NCI-H146 (cell line): ENCODE data around the gene TRIM66.

ENCODE experiments used
- DNase-seq: peaks from one replicate; lab custom pipeline; 2025; lab: John Stamatoyannopoulos, UW

Gene TRIM66

DNA sequence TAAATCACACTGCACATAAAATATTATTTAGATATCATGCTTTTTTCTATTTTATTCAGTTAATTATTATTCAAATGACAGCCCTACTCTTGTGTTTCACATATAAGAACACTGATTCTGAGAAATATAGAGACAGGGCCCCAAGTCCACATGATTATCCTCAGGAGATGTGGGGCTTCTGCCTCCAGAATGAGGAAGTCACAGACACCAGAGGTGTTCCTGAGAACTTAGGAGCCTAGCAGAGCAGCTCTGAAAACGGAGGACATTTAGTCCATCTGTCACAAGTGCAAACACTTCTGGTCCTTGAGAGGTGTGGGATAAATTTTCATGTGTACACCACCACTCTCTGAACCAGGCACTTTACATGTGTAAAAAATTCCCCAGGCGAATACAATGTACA, 26.2 kb downstream of the TRIM66 start:
- DNase-seq: no peak

DNA sequence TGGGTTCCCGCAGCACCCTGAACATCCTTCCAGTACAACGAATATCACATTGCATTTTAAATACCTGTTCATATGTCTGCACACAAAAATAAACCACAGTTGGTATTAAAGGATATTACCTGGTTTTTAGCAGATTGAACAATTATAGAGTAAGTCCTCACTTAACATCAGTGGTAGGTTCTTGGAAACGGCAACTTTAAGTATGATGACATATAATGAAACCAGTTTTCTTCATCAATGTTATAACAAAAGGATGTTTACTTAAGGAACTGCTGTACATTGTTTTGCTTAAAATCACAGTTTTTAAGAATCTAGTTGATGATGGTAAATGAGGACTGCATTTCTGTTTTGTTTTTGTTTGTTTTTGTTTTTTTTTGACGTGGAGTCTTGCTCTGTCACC, 28.0 kb downstream of the TRIM66 start:
- no peak for DNase-seq

DNA sequence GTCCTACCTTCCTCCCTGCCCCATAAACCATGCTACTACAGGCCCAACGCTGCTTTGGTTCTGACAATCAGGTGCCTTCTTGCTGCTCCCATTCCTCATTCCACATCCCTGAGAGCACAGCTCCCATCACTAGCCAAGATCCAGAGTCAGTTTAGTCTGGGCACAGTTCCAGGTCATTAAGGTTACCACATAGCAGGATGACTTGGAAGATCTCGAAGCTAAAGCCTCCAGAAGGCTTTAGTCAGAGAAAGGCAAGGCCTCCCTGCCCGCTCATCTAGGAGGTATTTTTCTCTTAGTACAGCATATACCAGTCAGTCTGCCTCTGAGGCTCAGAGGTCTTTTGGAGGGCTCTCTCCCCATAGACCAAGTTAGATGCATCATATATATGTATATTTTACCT, 30.3 kb downstream of the TRIM66 start:
- DNase-seq: no peak

GRCh38 chr11:8650401-8650990, 32.0 kb downstream of the TRIM66 start:
- no peak for DNase-seq

DNA sequence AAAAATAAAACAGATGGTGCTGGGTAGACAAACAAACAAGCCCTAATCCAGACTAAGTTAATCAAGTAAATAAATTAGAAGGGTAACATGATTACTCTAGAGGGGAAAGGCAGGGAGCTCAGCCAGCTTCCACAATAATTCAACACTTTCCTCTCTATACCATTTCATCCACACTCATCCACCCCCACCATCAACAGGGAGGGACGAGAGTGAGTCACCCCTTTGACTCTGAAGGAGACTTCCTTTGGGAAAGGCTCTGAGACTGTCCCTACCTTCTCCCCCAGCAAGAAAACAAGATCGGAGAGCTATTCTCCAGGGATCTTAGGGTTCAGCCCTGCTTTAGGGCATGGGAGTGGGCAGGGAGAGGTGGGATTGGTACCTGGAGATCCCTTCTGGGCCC, 33.1 kb downstream of the TRIM66 start:
- no peak for DNase-seq

DNA sequence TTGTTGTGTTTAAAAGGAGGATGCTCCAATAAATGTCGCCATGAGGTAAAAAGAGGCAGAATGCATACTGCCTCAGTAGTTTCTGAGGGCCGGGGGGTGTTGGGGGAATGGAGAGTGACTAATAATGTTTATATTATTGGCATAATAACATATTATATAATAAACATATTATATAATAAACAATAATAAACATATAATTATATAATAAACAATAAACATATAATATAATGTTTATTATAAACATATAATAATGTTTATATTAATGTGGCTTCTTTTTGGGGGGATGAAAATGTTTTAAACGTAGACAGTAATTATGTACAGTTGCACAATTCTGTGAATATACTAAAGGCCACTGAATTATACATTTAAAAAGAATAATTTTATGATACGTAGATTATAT, 35.6 kb downstream of the TRIM66 start:
- DNase-seq: no peak

DNA sequence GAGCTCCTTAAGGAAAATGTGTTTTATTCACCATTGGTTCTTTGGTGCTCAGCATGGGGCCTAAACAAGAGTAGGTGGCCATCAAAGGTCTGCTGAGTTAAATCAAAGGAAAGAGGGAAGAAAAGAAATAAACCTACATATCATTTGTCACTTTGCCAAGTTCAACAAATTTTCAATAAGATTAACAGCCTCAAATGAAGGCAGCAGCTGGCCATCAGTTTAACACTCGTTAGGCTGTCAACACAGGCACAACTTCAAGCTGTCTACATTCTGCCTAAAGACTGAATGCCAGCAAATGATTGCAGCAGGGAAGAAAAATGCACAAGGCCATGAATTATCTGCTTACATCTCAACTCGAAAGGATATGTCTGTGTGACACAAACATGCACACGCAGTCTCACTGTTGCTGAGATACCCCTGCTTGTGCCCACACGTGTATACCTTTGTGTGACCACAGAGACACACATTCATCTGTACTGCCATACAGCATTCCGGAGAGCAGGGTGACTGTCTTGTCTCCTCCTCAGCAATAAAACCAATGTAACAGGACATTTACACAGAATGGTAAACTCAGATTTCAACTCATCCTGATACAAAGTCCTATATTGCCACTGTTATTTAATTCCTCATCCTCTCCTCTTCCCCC, 40.1 kb downstream of the TRIM66 start:
- DNase-seq: no peak

GRCh38 chr11:8641332-8641731, 41.1 kb downstream of the TRIM66 start:
- DNase-seq: no peak

DNA sequence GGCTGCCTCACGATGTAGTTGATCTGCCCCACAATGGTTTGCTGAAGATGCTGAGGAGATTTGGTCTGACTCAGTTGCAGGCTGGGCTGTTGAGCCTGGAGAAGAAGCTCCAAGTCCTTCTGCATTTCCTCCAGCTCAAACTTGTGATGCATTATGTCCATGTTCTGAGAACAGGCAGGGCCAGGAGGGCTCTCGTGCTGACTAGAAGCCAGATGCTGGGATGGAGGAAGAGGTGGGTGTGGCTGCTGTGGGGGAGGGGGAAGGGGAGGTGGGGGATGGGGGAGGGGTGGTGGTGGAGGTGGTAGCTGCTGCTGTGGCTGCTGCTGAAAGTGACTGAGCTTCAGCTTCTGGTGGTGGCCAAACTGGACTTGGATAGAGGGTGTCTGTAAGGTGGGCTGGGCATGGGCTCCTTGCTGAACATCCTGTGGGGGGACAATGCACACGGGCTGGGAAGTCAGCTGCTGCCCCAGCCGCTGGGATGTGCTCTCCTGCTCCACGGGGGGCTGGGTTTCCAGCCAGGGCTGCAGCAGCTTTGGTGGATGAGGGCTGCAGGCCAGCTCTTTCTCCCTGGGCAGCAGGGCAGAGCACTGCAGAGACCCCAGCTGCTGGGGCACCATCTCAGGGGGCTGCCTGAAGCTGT, 42.1 kb downstream of the TRIM66 start:
- DNase-seq: no peak

DNA sequence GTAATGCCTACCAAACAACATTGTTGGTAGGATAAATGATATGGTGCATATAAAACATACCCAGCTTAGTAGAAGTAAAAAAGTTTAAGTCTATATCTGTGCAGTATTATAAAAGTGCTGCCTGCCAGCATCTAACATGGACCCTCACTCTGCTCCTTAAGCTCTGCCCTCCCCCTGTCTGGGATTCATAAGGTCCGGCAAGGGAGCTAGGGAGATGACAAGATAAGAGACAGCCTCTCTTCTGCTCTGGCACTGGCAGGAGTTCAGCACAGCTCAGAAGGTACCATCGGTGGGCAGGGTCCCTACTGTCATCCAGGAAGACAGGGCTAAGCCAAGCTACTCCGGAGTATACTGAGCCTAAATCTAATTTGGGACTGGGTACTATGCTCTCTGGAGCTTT, 42.8 kb downstream of the TRIM66 start:
- no peak for DNase-seq

GRCh38 chr11:8638300-8638699, 44.2 kb downstream of the TRIM66 start:
- DNase-seq: no peak

DNA sequence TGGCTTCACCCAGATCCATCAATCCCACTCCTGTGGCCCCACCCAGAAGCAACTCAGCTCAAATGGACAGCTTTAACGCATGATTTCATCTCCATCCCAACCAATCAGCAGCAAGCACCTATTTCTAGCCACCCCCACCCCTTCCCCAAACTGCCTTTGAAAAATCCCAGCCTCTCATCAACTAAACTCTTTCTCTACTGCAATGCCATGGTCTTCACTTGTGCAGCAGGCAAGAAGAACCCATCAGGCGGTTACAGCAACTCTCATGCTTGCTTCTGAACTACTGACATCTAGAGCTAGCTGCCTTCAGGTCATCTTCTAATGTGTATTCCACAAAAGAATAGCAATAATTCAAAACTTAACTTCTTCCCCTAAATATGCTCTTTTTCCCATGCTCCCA, 46.3 kb downstream of the TRIM66 start:
- DNase-seq: no peak

DNA sequence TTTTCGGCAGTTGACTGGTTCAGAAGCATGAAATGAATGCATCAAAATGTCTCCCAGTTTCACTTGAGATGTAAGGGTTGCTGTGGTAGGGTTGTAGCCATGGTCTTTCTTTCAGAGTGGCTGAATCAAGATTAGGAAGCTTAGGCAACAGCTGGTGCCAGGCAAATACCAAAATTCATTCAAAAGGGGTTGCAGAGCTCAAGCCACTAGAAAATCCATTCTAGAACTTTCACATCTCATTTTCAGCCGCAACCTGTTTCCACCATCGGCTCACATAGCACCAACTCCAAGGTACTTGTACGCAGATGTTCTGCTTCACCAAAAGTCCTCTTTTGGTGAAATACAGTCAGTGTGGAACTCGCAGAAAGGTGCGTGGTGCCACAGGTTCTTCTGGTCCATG, 48.0 kb downstream of the TRIM66 start:
- DNase-seq: no peak

DNA sequence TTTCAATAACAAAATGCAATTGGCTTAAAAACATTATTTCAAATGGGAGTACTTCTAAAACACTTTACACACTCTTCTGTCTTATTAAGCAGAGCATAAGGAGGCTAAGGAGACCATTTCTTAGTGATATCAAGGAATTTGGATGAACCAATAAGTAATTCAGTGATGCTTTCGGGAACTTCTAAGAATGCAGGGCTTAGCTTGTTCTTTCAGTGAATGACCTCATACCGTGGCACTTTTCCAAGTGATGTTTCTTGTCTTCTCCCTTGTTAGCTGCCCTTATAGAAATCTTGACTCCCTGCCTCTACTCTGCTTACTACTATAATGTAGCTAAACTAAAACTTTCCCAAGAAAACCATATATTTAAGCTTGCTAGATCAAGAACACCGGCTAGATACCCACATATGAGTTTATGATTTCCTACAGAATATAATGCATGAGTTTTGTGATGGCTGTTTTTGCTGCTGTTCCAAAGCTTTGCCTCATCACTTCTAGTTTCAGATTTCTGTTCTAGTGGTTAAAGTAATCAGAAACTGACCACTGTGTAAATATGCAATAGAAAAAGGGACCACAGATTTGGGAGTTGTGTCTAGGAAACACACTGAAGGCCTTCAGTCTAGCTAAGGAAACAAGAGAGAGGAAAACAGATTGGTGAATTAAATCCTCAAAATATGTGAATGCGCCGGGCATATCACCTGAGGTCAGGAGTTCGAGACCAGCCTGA, 50.9 kb downstream of the TRIM66 start:
- no peak for DNase-seq

DNA sequence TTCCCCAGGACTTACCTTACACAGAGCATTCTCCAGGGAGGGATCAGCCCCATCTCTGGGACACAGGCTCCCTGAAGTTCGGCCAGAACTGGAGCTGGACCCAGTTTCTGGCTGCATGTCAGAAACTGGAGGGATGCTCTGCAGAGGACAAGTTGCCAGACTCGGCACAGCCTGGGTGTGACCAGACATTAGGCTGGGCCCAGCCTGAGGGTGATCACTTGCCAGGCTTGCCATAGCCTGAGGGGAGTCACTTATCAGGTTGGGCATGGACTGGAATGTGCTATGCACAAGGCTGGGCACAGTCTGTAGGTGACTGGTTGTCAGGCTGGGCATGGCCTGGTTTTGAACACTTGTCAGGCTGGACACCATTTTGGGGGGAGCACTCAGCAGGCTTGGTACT, 57.8 kb downstream of the TRIM66 start:
- no peak for DNase-seq

DNA sequence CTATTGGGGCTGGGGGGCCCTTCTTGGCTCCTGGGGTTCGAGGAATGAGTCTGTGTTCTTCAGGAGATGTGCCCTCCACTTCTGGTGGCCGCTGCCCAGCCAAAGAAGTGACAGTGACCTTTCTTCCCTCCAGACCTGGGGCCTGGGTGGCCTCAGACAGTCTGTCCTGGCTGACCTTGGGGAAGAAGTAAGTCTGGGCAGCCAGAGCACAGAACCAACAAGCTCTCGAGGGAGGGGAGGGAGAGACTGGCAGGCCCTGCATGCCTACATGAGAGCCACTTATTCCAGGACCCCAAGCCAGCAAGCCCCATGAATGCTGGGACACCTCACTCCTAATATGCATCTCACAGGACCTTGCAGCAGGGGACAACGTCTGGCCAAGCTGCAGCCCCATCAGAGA, 61.3 kb downstream of the TRIM66 start:
- no peak for DNase-seq

- DNase-seq: no peak
These were observed 65.4 kb downstream of the TRIM66 start for GRCh38 chr11:8617063-8617462.

DNA sequence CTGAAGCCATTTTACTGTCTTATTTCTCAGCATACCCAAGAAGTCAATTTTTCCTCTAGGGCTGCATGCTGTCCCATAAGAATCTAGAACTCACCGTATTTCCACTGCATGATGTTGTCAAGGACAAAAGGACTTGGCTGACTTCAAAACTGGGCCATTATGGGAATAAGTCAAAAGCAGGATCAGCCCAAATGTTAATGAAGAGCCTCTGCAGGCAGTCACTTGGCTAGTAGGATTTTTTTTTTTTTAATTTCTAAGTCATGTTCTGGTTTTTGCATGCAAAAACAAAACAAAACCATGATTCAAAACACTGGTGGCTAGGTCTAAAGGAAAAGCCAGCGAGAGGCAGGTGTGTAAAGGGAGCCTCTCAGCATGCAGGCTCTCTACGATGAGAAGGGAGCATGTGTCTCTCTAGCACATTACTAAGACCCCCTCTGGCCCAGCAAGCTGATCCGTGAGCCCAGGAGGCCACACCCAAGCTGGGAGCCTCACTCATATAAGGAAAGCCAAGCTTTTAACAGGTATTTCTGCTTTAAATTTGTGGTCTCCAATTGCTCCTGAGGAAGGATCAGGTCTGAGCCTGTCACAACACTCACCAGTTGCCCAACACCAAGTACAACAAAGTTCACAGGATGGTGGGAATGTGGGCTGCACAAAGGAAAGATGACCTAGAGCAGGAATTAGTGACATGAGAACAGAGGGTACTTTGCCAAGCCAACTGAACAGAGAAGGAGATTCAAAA, 67.0 kb downstream of the TRIM66 start:
- no peak for DNase-seq

- no peak for DNase-seq
These were observed 68.0 kb downstream of the TRIM66 start for GRCh38 chr11:8614497-8614896.

GRCh38 chr11:8613036-8613435, 69.4 kb downstream of the TRIM66 start:
- DNase-seq: no peak

- peak; percentile 66 for DNase-seq
These were observed 69.9 kb downstream of the TRIM66 start for GRCh38 chr11:8612522-8612921.

GRCh38 chr11:8610532-8611116, 71.8 kb downstream of the TRIM66 start:
- peak; percentile 85 for DNase-seq
